ENCODE data around the gene FMO1. TPM values are rescaled to one million over a fixed set of nuclear protein-coding genes. Genes with fewer than 3 reads are reported as not detected.
"Not testable (repeated sequence)": the region's sequence is repeated elsewhere in the genome, so short reads cannot be mapped to it uniquely, and the experiment has no call there.

FMO1 gene
- total RNA-seq, 1 experiment from 2014 or later, result 83.8 TPM

GRCh38 chr1:171265686-171266085 lies 17.4 kb downstream of the FMO1 start:
- no peak for DNase-seq (ENCODE audit: low spot score)
- in situ Hi-C loops (cut with HindIII; ENCODE audit: low sequenced_read_pairs), result no loop called here

- no peak for DNase-seq (ENCODE audit: low spot score)
- in situ Hi-C loops (cut with HindIII; ENCODE audit: low sequenced_read_pairs), result no loop called here
Measured at GRCh38 chr1:171266930-171267329, 18.6 kb downstream of the FMO1 start.

DNA sequence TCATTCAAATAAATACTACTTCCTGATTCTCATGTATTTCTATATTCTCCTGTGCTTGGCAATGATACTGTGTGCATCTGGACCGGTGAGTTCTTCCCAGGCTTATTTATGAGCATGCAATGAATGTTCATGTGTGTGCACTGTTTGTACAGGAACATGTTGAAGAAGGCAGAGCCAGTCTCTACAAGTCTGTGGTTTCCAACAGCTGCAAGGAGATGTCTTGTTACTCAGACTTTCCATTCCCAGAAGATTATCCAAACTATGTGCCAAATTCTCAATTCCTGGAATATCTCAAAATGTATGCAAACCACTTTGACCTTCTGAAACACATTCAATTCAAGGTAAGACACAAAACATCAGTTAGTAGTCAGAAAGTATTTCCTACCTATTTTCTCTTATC lies 19.1 kb downstream of the FMO1 start:
- in situ Hi-C loops (cut with HindIII; ENCODE audit: low sequenced_read_pairs), result no loop called here

GRCh38 chr1:171270806-171271205 lies 22.5 kb downstream of the FMO1 start:
- in situ Hi-C loops (cut with HindIII; ENCODE audit: low sequenced_read_pairs), result no loop called here

More for the DNA sequence above, 19.1 kb downstream of the FMO1 start:
- DNase-seq (ENCODE audit: low spot score), result no peak

DNA sequence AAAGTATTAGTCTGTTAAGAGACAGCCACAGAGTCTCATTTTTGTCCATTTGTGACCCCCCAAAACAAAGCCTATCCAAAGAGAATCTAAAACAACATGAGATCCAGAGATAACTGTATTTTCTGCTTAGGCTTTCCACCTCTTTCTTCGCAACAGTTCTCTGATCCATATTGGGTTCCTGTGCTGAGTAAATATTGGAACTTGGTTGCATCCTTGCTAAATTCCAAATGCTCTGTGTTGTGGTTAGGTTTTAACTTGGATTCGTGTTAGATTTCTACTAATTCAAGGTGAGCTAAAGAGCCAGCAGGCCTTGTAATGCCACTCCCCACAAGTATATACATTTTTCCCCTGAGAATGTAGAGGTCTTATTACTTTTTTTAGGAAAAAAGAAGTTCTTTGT lies 29.2 kb downstream of the FMO1 start:
- DNase-seq (ENCODE audit: low spot score), result no peak
- in situ Hi-C loops (cut with HindIII; ENCODE audit: low sequenced_read_pairs), result no loop called here

More at GRCh38 chr1:171270806-171271205, 22.5 kb downstream of the FMO1 start:
- DNase-seq (ENCODE audit: low spot score), result no peak

DNA sequence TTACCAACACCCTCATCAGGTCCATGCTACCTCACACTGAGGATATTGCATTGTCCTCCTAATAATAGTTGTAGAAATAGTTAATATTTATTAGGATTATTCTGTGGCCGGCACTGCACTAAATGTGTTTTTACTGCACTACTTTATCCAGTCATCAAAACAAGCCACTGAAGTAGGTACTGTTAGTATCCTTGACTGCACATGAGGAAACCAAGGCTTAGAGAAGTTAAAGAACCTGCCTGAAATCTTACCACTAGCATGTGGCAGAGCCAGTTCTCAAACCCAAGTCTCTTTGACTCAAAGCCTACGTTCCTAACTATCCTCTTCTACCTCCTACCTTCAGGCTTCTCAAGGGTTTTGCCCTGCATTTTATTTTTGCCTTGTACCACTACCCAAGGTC lies 30.9 kb downstream of the FMO1 start:
- in situ Hi-C loops (cut with HindIII; ENCODE audit: low sequenced_read_pairs), result no loop called here
- no peak for DNase-seq (ENCODE audit: low spot score)

GRCh38 chr1:171279678-171280077 lies 31.4 kb downstream of the FMO1 start:
- DNase-seq (ENCODE audit: low spot score), result no peak
- in situ Hi-C loops (cut with HindIII; ENCODE audit: low sequenced_read_pairs), result no loop called here

DNA sequence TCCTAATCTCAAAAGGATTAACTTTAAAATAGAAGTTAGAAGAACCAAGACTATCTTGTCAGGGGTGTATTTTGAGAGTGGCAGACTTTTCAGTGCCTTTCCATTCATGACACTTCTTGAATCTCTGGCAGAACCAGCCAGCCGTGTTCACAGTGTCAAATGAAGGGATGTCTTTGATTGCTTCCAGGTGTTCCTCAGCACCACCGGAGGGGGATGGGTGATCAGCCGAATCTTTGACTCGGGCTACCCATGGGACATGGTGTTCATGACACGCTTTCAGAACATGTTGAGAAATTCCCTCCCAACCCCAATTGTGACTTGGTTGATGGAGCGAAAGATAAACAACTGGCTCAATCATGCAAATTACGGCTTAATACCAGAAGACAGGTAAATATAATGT lies 32.3 kb downstream of the FMO1 start:
- in situ Hi-C loops (cut with HindIII; ENCODE audit: low sequenced_read_pairs), result no loop called here
- DNase-seq (ENCODE audit: low spot score), result no peak

- in situ Hi-C loops (cut with HindIII; ENCODE audit: low sequenced_read_pairs), result no loop called here
- no peak for DNase-seq (ENCODE audit: low spot score)
Measured at GRCh38 chr1:171286032-171286705, 37.9 kb downstream of the FMO1 start.

- in situ Hi-C loops (cut with HindIII; ENCODE audit: low sequenced_read_pairs), result no loop called here
- no peak for DNase-seq (ENCODE audit: low spot score)
Measured at GRCh38 chr1:171290621-171291020, 42.3 kb downstream of the FMO1 start.

GRCh38 chr1:171292799-171293198 lies 44.5 kb downstream of the FMO1 start:
- in situ Hi-C loops (cut with HindIII; ENCODE audit: low sequenced_read_pairs), result no loop called here
- DNase-seq (ENCODE audit: low spot score), result no peak

DNA sequence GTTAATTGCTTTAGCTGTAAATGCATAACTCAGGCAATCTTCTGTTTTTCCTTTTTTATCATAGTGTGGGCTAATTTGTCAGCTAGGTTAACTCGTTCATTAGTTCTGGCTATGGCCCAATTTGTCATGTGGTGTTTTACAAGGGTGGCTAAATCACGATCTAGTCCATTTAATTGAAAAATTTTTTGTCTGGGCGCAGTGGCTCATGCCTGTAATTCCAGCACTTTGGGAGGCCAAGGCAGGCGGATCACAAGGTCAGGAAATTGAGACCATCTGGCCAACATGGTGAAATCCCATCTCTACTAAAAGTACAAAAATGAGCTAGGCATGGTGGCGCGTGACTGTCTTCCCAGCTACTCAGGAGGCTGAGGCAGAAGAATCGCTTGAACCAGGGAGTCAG lies 47.1 kb downstream of the FMO1 start:
- in situ Hi-C loops (cut with HindIII; ENCODE audit: low sequenced_read_pairs), result not testable (repeated sequence)
- peak; percentile 36 for DNase-seq (ENCODE audit: low spot score)

GRCh38 chr1:171295821-171296220 lies 47.5 kb downstream of the FMO1 start:
- DNase-seq (ENCODE audit: low spot score), result no peak
- in situ Hi-C loops (cut with HindIII; ENCODE audit: low sequenced_read_pairs), result no loop called here

DNA sequence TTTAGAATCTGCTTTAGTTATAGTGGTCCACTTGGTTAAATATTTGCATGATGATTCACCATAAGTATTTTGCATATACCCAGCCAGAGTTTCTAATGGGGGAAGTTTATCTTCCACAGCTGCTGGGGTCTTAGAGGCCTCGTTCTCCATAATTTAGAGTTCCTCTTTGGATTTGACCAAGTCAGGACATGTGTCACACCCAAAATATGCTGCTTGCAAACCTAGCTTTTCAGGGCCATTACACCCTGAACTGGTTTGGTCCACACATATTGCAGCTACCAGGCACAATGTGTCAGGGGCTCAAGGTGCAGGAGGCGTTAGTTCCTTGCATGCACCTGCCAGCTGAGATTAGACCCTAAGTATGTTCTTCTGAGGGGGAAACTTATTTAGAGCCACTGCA lies 48.6 kb downstream of the FMO1 start:
- in situ Hi-C loops (cut with HindIII; ENCODE audit: low sequenced_read_pairs), result no loop called here
- no peak for DNase-seq (ENCODE audit: low spot score)

DNA sequence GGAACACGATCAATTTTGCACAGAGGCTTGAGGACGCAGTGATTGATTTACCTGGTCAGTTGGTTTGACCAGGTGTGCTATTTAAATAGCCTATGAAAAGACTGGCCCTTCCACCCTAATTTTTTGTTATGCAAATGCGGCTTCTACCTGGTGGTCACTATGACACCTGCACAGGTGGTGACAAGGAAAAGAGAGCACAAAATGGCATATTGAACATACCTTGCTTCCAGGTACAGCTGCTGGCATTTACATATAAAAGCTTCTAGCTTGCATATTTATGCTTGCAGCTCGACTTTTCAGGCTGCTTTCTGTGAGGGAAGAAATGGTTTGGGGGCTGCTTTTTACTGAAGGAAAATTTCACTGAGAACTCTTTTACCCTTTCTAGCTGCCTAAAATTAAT lies 50.4 kb downstream of the FMO1 start:
- in situ Hi-C loops (cut with HindIII; ENCODE audit: low sequenced_read_pairs), result no loop called here

GRCh38 chr1:171299342-171299741 lies 51.0 kb downstream of the FMO1 start:
- no peak for DNase-seq (ENCODE audit: low spot score)
- in situ Hi-C loops (cut with HindIII; ENCODE audit: low sequenced_read_pairs), result no loop called here

More for the DNA sequence above, 50.4 kb downstream of the FMO1 start:
- DNase-seq (ENCODE audit: low spot score), result no peak

DNA sequence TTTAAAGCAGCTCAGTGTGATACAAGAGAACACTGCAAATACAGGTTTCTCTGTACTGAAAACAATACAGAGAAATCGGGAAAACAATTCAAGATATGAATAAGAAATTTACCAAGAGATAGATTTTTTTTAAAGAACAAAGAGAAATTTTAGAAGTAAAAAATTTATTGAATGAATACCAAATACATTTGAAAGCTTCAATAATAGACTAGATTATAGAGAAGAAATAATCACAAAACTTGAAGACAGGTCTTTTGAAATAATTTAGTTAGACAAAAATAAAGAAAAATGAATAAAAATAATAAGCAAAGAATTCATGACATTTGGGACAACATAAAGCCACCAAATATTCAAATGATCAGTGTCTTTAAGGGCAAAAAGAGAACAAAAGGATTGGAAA lies 52.1 kb downstream of the FMO1 start:
- in situ Hi-C loops (cut with HindIII; ENCODE audit: low sequenced_read_pairs), result no loop called here
- DNase-seq (ENCODE audit: low spot score), result no peak

DNA sequence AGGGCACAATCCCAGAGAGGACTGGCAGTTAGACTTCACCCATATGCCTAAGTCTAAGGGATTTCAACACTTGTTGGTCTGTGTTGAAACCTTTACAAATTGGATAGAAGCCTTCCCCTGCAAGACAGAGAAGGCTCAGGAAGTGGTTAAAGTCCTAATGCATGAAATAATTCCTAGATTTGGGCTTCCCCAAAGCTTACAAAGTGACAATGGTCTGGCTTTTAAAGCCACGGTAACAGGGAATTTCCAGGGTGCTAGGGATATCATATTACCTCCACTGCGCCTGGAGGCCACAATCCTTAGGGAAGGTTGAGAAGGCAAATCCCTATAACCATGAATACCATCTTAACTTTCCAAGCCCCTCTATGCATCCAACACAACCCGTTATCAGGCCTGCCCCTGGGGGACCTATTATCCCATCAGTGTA lies 62.4 kb downstream of the FMO1 start:
- in situ Hi-C loops (cut with HindIII; ENCODE audit: low sequenced_read_pairs), result no loop called here
- peak; percentile 18 for DNase-seq (ENCODE audit: low spot score)

GRCh38 chr1:171311771-171312558 lies 63.7 kb downstream of the FMO1 start:
- in situ Hi-C loops (cut with HindIII; ENCODE audit: low sequenced_read_pairs), result no loop called here
- DNase-seq (ENCODE audit: low spot score), result no peak

DNA sequence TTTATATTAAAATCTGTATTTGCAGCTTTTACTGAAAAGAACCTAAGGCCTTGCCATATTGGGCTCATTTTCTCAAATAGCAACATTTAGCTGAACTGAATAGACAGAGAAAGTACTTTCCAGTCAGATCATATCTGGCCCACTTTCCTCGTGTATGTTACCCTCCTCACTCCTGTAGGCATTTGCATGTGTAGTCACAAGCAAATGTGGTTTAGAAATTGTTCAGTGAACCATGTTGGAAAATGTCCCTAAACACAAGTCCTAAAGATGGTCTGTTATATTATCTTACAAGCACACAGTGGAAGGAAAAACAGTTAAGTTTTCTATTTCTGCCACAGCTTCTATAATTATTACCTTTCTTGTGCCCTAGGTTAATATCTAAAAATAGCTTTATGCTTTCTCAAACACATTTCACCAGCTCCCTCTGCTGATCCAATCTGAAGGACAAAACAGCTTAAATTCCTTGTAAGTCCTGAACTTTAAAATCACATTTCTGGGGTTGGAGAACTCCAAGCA lies 65.1 kb downstream of the FMO1 start:
- in situ Hi-C loops (cut with HindIII; ENCODE audit: low sequenced_read_pairs), result no loop called here

More for the DNA sequence above, 65.1 kb downstream of the FMO1 start:
- DNase-seq (ENCODE audit: low spot score), result no peak
